NCI-H2107 (cell line): ENCODE data around the gene CDK13.

ENCODE experiments used
- DNase-seq: peaks from one replicate; lab custom pipeline; 2025; lab: John Stamatoyannopoulos, UW

Gene CDK13

DNA sequence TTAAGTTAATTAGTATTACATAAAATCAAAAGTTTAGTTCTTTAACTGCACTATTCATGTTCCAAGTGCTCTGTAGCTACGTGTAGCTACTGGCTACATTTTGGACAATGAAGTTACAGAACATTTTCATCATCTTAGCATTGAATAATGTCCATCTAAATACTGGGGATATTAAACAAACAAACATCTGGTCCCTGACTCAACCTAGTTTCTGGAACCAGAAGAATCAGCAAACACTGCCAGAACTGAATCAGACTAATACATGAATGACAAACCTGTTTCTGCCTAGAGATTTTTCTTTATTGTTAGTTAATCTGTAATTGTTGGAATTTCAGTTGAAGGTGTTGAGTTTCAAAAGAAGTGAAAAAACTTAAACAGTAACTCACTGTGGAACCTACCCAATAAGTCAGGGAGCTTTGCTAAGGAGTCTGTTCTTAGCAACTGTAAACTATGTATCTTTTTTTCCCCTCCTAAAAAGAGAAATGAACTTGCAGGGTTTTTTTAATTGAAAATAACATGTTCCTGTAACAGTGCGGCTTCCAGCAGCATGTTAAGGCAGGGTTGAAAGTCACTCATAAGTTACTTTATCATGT lies 58.3 kb downstream of the CDK13 start:
- no peak for DNase-seq

DNA sequence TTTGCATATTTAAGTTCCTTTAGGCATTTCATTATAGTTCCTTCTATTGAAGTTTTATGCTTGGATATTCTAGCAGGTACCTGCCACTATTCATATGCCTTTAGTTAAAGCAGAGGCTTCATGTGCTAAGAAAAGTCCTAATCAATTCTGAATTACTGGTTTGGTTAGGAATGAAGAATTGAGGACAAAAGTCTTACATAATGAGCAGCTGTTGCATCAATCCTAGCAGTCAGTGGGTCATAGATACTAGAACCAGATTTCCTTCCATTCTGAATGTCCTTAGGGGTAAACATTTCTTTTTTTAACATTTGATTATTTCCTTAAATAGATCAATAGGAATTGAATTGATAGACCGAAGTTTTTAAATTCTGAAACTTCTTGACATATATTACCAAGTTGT lies 59.2 kb downstream of the CDK13 start:
- DNase-seq: no peak

DNA sequence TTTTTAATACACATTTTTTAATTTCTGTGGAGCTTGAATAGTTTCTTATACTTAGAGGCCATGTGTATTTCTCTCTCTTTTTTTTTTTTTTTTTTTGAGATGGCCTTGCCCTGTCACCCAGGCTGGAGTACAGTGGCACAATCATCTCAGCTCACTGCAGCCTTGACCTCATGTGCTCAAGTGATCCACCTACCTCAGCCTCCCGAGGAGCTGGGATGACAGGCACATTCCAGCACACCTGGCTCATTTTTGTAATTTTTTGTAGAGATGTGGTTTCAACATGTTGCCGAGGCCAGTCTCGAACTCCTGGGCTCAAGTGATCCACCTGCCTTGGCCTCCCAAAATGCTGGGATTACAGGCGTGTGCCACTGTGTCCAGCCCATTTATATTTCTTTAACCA lies 64.3 kb downstream of the CDK13 start:
- DNase-seq: no peak

DNA sequence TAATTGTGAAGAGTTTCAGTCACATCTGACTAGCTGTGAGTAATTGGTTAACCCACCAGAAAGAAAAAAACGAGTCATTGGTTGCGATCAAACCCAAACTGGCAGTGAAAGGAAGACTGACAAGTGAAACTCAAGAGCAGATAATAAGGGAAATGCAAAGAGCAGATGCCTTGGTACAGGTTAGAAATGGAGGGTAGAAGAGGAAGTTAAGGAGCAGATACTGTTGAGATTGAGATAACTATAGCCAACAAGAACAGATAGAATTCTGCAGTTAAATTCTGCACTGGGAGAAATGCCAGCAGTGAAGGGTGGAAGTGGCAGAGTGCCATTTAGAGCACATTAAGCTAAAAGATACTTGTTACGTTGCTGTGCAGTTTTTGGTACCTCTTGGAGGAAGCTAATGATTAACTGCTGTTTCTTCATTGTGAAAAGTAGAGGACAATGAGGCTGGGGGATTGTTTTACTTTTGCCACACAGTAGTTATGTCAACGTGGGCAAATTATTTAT lies 65.8 kb downstream of the CDK13 start:
- DNase-seq: peak; percentile 5

DNA sequence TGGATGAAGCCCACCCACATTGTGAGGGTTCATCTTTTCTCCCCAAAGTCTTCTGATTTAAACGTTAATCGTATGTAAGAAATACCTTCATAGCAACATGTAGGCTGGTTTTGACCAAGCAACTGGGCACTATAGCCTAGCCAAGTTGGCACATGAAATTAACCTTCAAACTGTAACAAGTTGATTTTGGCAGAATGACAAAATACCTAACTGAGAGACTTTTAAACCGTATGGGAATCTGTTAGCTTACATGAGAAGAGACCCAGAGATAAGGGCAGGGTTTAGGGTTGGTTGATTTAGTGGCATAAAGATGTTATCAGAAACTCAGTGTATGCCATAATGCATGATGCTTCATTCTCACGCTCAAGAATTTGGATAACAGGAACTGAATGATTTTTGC lies 69.5 kb downstream of the CDK13 start:
- no peak for DNase-seq

DNA sequence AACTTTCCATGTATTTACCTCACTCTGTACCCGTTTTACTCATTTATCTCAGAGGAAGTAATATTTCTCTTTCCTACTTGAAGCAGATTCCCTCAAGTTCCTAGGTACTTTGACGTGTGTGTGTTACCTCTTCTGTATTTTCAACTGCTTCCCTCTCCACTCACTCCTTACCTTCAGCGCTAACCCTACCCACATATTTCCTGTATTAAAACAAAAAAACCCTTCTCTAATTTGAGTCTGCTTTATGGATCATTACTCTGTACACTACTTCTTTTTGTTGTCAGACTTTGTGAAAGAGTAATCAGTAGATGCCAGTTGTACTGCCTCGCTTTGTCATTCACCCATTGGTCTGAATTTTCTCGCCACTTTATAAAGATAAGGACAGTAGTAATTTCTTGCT lies 74.0 kb downstream of the CDK13 start:
- DNase-seq: no peak

DNA sequence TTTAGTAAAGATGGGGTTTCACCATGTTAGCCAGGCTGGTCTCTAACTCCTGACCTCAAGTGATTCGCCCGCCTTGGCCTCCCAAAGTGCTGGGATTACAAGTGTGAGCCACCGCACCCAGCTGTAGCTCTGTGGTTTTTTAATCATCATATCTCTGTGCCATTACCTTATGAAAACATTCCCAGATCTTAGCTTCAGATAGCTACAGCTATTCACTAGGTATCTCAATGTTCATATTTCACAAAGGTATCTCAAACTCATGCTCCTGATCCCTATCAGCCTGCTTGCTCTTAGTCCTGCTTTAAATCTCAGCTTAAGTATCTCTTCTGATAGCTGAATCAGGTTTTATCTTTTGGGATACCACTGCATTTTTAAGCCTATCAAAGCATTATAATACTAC lies 74.8 kb downstream of the CDK13 start:
- no peak for DNase-seq

DNA sequence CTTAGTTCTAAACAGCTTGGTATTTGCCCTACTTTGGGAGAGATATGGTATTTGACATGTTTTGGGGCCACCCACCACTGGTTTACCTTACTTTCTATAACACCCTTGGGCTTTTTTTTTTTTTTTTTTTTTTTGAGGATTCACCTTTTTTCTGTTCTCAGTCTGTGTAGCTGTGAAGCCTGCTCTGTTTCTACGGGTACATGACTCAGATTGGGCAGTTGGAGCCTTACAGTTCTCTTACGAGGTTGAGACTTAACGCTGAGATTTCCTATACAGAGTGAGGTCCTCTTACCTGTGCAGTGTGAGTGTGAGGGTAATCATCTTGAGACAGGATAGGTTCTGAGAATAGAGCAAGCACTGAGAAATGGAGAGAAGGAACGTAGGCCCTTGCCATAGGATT lies 77.5 kb downstream of the CDK13 start:
- DNase-seq: no peak

DNA sequence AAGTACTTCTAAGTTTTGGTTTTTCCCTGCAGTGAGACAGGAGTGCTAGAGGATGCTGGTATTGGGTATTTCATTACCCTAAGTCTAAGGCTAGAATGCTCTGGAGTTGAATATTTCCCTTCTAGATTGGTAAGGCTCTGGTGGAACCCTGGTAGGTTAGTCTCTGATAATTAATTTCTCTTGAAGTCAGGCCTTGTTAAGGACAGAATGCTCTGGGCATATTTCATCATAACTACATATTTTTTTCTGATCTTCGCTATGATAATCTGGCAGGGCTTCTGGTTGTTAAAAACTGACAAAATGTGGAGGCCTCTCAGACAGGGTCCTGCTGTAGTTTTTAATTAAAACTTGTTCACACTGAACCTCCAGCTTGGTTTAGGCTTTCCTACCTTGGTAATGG lies 83.8 kb downstream of the CDK13 start:
- no peak for DNase-seq

DNA sequence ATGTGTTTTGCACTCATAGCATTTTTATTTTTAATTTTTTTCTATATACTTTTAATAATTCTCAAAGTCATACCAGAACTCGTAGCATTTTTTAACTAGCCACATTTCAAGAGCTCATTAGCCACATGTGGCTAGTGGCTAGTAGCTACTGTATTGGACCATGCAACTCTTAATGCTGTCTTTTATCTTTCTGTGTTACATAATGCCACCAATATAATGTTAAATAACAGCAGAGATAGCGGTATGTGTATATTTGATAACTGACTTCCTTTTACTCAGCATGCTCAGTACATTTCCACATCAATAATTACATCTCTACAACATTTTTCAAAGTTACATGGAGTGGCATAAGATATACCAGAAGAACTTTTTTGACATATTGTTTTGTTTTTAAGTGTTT lies 91.4 kb downstream of the CDK13 start:
- no peak for DNase-seq

DNA sequence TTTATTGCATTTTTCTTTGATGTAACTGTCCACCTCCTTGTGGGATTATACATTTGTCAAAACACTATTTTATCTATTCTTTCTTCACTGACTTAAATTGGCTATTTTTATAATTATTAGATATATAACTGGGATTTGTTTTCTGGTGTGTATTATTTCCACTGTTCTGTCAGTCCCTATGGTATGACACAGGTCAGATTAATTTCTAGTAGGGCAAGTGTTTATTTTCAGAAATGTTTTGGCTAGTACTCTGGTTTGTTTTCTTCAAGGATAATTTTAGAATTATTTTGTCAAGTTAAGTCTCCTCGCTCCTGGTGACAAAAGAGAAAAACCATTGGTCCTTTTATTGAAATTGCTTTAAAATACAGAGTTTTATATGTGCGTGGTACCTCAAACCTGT lies 93.1 kb downstream of the CDK13 start:
- DNase-seq: no peak

DNA sequence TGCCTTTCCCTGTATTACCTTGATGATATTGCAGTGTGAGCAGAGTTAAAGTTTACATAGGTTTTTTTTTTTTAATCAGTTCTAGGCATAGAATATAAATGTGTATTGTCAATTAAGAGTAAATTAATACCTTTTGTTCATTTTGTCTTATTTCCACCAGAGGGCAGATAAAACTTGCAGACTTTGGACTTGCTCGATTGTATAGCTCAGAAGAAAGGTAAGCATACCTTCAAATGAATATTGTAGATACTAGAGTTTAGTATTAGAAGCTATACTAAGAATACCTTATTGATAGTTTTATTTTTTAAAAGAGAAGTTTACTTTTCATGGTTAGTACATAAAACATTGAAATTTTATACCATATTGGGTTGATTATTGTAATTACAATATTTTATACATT lies 97.6 kb downstream of the CDK13 start:
- no peak for DNase-seq

DNA sequence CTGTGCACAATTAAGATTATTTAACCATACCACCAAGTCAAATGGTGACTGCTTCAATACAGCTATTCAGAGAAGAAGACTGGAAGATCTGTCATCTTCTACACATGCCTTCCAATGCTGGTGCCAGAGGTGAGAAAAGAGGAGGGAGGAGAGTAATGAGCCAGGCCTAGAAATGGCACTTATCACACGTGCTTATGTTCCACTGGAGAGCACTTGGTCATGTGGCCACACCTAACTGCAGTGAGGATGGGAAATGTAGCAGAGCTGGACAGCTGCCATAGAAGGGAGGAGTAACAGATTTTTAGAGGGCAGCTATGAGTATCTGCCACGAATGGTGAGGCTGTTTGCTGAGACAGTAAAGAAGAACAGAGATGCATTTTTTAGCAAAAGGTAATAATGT lies 107.2 kb downstream of the CDK13 start:
- DNase-seq: peak; percentile 46

DNA sequence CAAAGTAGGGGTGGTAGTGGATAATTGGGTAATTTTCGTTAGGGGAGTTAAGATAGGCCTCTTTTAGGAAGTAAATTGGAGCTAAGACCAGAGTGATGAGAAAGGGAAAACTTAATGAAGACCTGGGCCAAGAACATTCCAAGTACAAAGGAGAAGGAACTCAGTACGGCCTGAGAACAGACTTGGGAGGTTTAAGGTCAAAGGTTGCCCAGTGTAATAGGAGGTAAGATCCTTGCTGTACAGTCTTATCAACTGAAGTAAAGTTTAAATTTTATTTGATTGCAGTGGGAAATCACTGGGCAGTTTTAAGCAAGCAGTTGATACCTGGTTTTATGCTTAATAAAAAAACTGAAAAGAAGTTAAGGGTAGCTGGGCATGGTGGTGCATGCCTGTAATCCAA lies 108.0 kb downstream of the CDK13 start:
- no peak for DNase-seq

DNA sequence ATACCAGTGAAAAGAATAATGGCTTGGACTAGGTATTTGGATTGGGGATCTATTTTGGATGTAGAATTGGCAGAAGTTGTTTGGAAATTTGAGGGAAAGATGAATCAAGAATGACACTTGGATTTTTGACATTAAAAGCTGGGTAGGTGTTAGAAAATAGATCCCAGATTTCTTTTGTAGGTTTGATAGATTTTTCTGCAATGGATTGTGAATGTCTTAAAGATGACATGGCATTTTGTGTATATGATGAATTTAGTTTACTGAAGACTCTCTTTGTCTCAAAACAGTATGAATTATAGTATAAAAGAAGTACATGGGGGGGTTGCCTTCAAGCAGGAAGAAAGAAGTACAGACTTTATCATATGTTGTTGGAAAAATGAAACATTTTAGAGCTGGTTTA lies 108.6 kb downstream of the CDK13 start:
- DNase-seq: no peak

DNA sequence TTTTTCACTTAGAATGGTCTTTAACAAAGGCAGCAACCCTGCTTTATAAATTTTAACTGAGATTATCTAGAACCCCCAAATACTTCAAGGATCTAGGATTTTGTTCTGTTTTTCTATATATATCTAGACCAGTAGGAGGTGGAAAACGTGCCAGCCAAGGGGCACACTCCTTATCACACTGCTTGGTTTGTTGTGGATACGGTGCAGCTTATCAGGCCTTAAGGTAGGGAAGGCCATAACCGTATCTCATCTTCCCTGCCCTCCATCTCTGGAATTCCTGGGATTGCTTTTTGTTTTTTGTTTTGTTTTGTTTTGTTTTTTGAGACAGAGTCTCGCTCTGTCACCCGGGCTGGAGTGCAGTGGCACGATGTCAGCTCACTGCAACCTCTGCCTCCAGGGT lies 109.0 kb downstream of the CDK13 start:
- DNase-seq: no peak

DNA sequence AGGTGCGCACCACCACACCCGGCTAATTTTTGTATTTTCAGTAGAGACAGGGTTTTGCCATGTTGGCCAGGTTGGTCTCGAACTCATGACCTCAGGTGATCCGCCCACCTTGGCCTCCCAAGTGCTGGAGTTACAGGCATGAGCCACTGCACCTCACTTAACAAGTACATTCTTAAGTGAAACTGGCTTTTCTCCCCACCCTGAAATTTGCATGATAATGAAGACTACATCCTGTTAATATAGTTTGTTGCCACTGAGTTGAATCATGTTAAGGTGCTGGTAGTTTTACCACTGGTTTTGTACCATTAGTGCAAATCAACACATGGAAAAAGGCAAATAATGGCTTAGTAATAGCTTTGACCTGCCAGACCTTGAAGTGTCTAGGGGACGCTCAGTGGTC lies 122.2 kb downstream of the CDK13 start:
- DNase-seq: no peak

DNA sequence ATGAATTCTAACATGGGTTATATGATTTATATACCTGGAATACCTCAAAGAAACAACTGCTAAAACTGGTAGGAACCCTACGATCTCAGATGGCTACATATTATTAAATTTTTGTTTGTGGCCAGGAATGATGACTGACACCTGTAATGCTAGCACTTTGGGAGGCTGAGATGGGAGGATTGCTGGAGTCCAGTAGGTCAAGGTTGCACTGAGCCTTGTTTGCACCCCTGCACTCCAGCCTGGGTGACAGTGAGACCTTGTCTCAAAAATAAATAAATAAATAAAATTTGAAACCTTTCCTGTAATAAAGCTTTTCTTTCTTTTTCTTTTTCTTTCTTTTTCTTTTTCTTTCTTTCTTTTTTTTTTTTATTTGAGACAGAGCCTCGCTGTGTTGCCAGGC lies 123.2 kb downstream of the CDK13 start:
- no peak for DNase-seq

DNA sequence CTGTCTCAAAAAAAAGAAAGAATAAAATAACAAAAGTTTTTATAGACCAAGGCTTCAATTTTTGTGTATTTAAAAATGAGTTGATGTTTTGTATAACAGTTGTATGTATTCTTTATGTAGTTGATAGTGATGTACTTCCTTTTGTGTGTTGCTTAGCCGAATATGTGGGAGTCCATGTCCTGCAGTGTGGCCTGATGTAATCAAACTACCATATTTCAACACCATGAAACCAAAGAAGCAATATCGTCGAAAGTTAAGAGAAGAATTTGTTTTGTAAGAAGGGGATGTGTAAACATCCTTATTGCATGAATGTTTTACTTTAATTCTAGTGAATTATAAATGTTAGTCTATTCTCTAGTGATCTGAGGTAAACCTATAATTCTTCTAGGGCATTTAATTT lies 127.8 kb downstream of the CDK13 start:
- DNase-seq: no peak

DNA sequence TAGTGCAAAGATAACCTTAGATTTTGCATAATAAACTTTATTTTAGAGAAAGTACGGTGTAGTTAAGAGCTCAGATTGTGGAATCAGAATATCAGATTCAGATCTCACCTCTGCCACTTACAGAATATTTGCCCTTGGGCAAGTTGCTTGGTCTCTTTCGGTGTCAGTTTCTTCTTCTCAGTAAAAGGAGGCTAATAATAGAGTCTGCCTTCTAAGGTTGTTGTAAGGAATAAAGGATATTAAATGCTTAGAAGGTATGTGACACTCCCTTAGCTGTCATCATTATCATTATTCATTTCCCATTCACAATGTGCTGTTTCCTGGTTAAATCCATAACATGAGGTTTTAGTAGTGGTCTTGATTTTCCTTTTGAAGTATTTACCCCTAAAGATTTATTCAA lies 142.1 kb downstream of the CDK13 start:
- DNase-seq: no peak

DNA sequence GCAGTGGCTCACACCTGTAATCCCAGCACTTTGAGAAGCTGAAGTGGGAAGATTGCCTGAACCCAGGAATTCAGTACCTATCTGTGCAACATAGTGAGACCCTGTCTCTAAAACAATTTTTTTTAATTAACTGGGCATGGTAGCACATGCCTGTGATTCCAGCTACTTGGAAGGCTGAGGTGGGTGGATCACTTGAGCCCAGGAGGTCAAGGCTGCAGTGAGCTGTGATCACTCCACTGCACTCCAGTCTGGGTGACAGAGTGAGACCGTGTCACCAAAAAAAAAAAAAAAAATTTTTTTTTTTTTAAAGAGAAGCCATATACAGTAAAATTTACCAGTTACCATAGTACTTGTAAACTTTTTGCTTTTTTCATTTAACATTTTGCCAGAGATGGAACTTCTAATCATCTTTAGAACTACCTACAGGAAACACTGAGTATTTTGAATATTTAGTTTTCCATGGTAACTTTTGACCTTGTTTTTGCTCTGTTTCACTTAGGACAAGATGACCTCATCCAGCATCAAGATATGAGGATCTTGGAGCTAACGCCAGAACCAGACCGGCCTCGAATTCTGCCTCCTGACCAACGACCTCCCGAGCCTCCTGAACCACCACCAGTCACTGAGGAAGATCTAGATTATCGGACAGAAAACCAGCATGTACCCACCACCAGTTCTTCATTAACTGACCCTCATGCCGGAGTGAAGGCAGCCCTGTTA lies 143.7 kb downstream of the CDK13 start:
- DNase-seq: no peak

DNA sequence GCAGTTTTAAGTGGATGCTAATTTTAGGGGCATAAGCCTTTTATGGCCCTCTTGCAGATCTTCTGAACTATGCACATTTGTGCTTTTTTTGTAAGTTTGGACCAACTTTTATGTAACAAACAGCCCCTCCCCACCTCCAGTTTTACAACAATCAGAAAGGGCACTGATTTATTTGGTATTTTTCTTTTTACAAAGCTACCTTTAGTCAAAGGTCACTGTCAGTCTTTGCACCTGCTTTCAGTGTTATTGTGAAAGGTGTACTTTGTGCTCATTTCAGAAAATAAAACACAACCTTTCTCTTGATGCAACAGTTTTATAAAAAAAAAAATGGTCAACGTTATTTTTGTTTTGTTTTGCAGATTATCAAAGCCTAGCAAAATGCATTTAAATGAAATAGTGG lies 145.2 kb downstream of the CDK13 start:
- no peak for DNase-seq

DNA sequence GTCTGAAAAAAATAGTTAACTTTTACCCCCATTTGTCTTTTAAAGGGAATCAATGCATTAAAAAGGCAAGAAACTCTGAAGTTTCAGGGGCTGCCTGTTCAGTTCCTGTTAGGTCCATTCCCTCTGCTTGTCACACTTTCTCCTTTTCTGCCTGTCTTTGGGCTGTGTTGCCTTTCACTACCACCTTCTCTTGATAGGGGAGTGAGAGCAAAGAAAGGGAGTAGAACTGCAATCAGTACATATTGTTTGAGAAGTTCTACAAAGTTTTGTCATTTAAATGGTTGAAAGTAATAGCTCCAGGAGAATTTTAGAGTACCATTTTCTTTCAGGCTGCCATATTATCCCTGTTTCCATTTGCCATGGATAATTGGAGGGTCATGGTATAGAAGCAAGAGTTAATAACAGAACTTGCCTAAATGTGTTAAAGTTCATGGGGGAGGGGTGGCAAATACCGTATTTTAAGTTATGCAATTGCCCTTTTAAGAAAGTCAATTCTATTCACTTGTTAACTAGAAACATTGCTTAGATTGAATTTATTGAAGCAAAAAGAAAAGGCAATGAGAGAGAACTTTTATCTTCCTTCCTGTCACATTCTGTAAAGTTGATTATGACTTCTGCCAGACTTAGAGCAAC lies 145.8 kb downstream of the CDK13 start:
- no peak for DNase-seq

DNA sequence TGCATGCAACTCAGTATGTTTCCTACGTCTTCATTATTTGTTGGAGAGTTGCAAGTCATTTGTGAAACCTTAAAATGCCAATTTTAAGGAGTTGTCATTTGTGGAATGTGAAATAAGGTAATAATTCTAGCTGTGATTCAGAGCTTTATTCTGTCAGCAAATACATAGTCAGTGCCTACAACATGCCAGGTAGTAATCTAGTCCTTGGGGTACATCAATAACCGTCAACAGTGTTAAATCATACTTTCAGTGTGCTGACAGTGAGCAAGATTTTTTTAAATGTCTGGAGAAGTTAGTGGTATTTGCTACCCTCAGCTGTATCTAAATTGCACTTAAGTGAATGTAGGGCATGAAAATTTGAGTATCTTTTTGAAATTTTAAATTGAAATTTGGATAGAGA lies 147.7 kb downstream of the CDK13 start:
- no peak for DNase-seq
